Measurements from ENCODE around the gene FAM98A.

The FAM98A gene

GRCh38 chr2:33552758-33553461, 46.2 kb downstream of the FAM98A start:
- TF ChIP-seq POLR2AphosphoS5 (IDR thresholded peaks at IDR 0.05; ENCODE audit: low read depth, low read length): no peak
- TF ChIP-seq SIN3A (IDR thresholded peaks at IDR 0.05; ENCODE audit: borderline replicate concordance, insufficient read depth, low read length): no peak
- no peak for TF ChIP-seq REST (IDR thresholded peaks at IDR 0.05; ENCODE audit: insufficient read depth in 1 of 2, low read depth in 2 of 2, low read length in 2 of 2)
- no peak for TF ChIP-seq TAF1 (IDR thresholded peaks at IDR 0.05; ENCODE audit: borderline replicate concordance, insufficient read depth, low read length)
- TF ChIP-seq FOXP2 (optimal IDR thresholded peaks at IDR 0.05; ENCODE audit: borderline replicate concordance, extremely low read depth, extremely low read length, insufficient read depth): no peak

GRCh38 chr2:33550206-33550605, 48.9 kb downstream of the FAM98A start:
- TF ChIP-seq REST (IDR thresholded peaks at IDR 0.05; ENCODE audit: insufficient read depth in 1 of 2, low read depth in 2 of 2, low read length in 2 of 2): no peak
- TF ChIP-seq FOXP2 (optimal IDR thresholded peaks at IDR 0.05; ENCODE audit: borderline replicate concordance, extremely low read depth, extremely low read length, insufficient read depth): no peak
- no peak for TF ChIP-seq POLR2AphosphoS5 (IDR thresholded peaks at IDR 0.05; ENCODE audit: low read depth, low read length)
- TF ChIP-seq TAF1 (IDR thresholded peaks at IDR 0.05; ENCODE audit: borderline replicate concordance, insufficient read depth, low read length): no peak
- TF ChIP-seq SIN3A (IDR thresholded peaks at IDR 0.05; ENCODE audit: borderline replicate concordance, insufficient read depth, low read length): no peak

GRCh38 chr2:33541243-33541642, 57.9 kb downstream of the FAM98A start:
- TF ChIP-seq FOXP2 (optimal IDR thresholded peaks at IDR 0.05; ENCODE audit: borderline replicate concordance, extremely low read depth, extremely low read length, insufficient read depth) (no peak), TAF1 (IDR thresholded peaks at IDR 0.05; ENCODE audit: borderline replicate concordance, insufficient read depth, low read length) (no peak), SIN3A (IDR thresholded peaks at IDR 0.05; ENCODE audit: borderline replicate concordance, insufficient read depth, low read length) (no peak), REST (IDR thresholded peaks at IDR 0.05; ENCODE audit: insufficient read depth in 1 of 2, low read depth in 2 of 2, low read length in 2 of 2) (no peak), POLR2AphosphoS5 (IDR thresholded peaks at IDR 0.05; ENCODE audit: low read depth, low read length) (no peak)

GRCh38 chr2:33535421-33535820, 63.7 kb downstream of the FAM98A start:
- TF ChIP-seq SIN3A (IDR thresholded peaks at IDR 0.05; ENCODE audit: borderline replicate concordance, insufficient read depth, low read length) (no peak), REST (IDR thresholded peaks at IDR 0.05; ENCODE audit: insufficient read depth in 1 of 2, low read depth in 2 of 2, low read length in 2 of 2) (no peak), POLR2AphosphoS5 (IDR thresholded peaks at IDR 0.05; ENCODE audit: low read depth, low read length) (no peak), TAF1 (IDR thresholded peaks at IDR 0.05; ENCODE audit: borderline replicate concordance, insufficient read depth, low read length) (no peak), FOXP2 (optimal IDR thresholded peaks at IDR 0.05; ENCODE audit: borderline replicate concordance, extremely low read depth, extremely low read length, insufficient read depth) (no peak)
